H1 (cell line): Measurements from ENCODE around the gene NME7. TPM values are rescaled to one million over a fixed set of nuclear protein-coding genes. Genes with fewer than 3 reads are reported as not detected.

Experiments used
- ASH2L ChIP-seq: fragments of 200-600, 300-600 bp; sonication (generic); IDR thresholded peaks from one replicate; pipeline ENCODE4 v1.7.1; 2017; ENCODE audit warnings: low read length
- CBX8 ChIP-seq: fragments of 300-800, 300-1000 bp; sonication (generic); IDR thresholded peaks from 2 replicates; pipeline ENCODE4 v1.7.1; 2016; ENCODE audit warnings: low read depth, low read length, borderline replicate concordance
- SRF ChIP-seq: IDR thresholded peaks from 2 replicates; pipeline ENCODE4 v1.6.1; 2011; ENCODE audit warnings: mild to moderate bottlenecking, low read depth, low read length, moderate library complexity
- SUZ12 ChIP-seq: fragments of 200-600 bp; sonication (generic); IDR thresholded peaks from 2 replicates; pipeline ENCODE4 v1.6.1; 2012; ENCODE audit warnings: mild to moderate bottlenecking, inconsistent platforms, low read length, moderate library complexity, mixed read lengths
- TAF7 ChIP-seq: optimal IDR thresholded peaks from 2 replicates; pipeline ENCODE3; 2011; ENCODE audit warnings: low read depth, mild to moderate bottlenecking, inconsistent platforms, low read length, moderate library complexity, borderline replicate concordance
- TEAD4 ChIP-seq: IDR thresholded peaks from 2 replicates; pipeline ENCODE4 v1.6.1; 2012; ENCODE audit warnings: low read depth, low read length, inconsistent platforms, mixed read lengths
- polyA plus RNA-seq, 7 experiments: library from polyadenylated mRNA; depleted of rRNA in 3 of 7; stranded (reverse) in 5 of 7; unstranded in 2 of 7; fragments of >200 nt in 5 of 7; fragments of 200-250 nt in 2 of 7; gene quantifications; 1 replicate in 5 of 7; 2 replicates in 1 of 7; 4 replicates in 1 of 7; pipeline versions ENCODE4 v1.2.1 to v1.2.3, GENCODE V29; 2011 to 2013; ENCODE audit warnings: missing spikeins in 2 of 7, mixed read lengths in 2 of 7
- total RNA-seq: library from RNA; stranded (reverse); fragmentation: NEBNext Ultra II Directional; extraction: Animal tissue kit (Norgen Biotek cat#: 25700); gene quantifications from 2 replicates; pipeline ENCODE4 v1.2.1, GENCODE V29; 2021
- TF ChIP-seq, protein P1 (sequence below): IDR thresholded peaks from 2 replicates; pipeline ENCODE4 v1.6.1; 2011; ENCODE audit warnings: low read length, improper control_type of control experiment

Gene NME7
- total and polyA plus RNA-seq, 2 of the 8 experiments (the other 6 are each of a cell fraction or from before 2014, with no cell fraction given) = 11.6 to 28.5 TPM

DNA sequence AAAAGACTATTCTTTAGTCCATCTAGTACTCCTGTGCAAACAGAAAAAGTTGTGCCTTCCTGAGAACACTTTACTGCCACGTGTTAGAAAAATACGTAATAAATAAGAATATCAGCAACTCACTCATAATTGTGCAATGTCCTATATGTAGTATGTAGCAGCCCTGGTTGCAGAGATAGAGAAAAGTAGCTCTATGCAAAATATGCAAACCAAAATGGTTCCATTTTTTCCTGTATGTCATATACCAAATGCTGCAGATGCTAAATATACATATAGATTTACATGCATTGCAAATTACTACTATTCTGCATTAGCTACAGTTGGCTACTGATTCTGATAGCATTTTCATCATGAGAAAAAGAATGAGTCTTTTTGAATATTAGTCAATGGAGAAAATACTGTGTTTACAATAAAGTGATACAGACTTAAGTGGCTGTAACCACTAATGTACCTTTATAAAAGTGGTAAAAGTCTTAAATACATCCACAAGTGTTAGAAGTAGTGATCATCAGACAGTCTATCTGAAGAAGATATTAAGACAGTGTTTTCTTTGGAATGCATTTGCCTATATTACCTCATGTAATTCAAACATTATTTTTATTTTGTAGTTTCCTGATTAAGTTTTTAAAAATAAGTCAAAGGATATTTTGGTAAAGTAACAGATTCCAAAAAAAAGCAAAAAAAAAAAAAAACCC lies 19.8 kb downstream of the NME7 start (continued):
- TF ChIP-seq CBX8 = no peak
- TF ChIP-seq, protein P1, sequence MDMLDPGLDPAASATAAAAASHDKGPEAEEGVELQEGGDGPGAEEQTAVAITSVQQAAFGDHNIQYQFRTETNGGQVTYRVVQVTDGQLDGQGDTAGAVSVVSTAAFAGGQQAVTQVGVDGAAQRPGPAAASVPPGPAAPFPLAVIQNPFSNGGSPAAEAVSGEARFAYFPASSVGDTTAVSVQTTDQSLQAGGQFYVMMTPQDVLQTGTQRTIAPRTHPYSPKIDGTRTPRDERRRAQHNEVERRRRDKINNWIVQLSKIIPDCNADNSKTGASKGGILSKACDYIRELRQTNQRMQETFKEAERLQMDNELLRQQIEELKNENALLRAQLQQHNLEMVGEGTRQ = no peak
- TF ChIP-seq ASH2L = no peak
- TF ChIP-seq SUZ12 = no peak
- TF ChIP-seq TEAD4 = no peak
- no peak for TF ChIP-seq TAF7
- TF ChIP-seq SRF = no peak
